ENCODE measurements around the gene OR2AT4.
"Not testable (repeated sequence)": the region's sequence is repeated elsewhere in the genome, so short reads cannot be mapped to it uniquely, and the experiment has no call there.

OR2AT4 gene

GRCh38 chr11:75101424-75102128 is 4.9 kb upstream of the OR2AT4 start:
- DNase-seq: no peak

GRCh38 chr11:75100314-75100713 is 3.6 kb upstream of the OR2AT4 start:
- DNase-seq: no peak

GRCh38 chr11:75099635-75100034 is 3.0 kb upstream of the OR2AT4 start:
- no peak for DNase-seq

GRCh38 chr11:75098835-75099439 is 2.3 kb upstream of the OR2AT4 start:
- DNase-seq: not testable (repeated sequence)

- not testable (repeated sequence) for DNase-seq
Observed at GRCh38 chr11:75098181-75098580, 1.5 kb upstream of the OR2AT4 start.

GRCh38 chr11:75097173-75097557 is 489 bp upstream of the OR2AT4 start:
- DNase-seq: no peak

- DNase-seq: not testable (repeated sequence)
Observed at GRCh38 chr11:75094382-75094781, 2.3 kb downstream of the OR2AT4 start.

GRCh38 chr11:75090671-75091177 is 6.0 kb downstream of the OR2AT4 start:
- DNase-seq: no peak

- DNase-seq: no peak
Observed at GRCh38 chr11:75087319-75088305, 9.1 kb downstream of the OR2AT4 start.

GRCh38 chr11:75084883-75085282 is 11.8 kb downstream of the OR2AT4 start:
- DNase-seq: no peak

- no peak for DNase-seq
Observed at GRCh38 chr11:75083217-75083605, 13.5 kb downstream of the OR2AT4 start.

- no peak for DNase-seq
Observed at GRCh38 chr11:75082601-75083216, 14.0 kb downstream of the OR2AT4 start.

- no peak for DNase-seq
Observed at GRCh38 chr11:75079546-75079945, 17.1 kb downstream of the OR2AT4 start.

- no peak for DNase-seq
Observed at GRCh38 chr11:75078233-75078632, 18.4 kb downstream of the OR2AT4 start.

- DNase-seq: no peak
Observed at GRCh38 chr11:75077316-75077715, 19.4 kb downstream of the OR2AT4 start.

GRCh38 chr11:75076671-75077070 is 20.0 kb downstream of the OR2AT4 start:
- DNase-seq: no peak

- DNase-seq: no peak
Observed at GRCh38 chr11:75073459-75074190, 23.1 kb downstream of the OR2AT4 start.

- DNase-seq: no peak
Observed at GRCh38 chr11:75072582-75072981, 24.1 kb downstream of the OR2AT4 start.

GRCh38 chr11:75069473-75069872 is 27.2 kb downstream of the OR2AT4 start:
- no peak for DNase-seq

- DNase-seq: no peak
Observed at GRCh38 chr11:75068993-75069392, 27.7 kb downstream of the OR2AT4 start.

GRCh38 chr11:75068559-75068958 is 28.1 kb downstream of the OR2AT4 start:
- DNase-seq: no peak

- no peak for DNase-seq
Observed at GRCh38 chr11:75066061-75066460, 30.6 kb downstream of the OR2AT4 start.

Measured in NCI-H510A (cell line).